ENCODE data around the gene DAAM1. TPM values are rescaled to one million over a fixed set of nuclear protein-coding genes. Genes with fewer than 3 reads are reported as not detected.

Gene DAAM1
- polyA plus RNA-seq, 3 donors = 3.2 to 6.3 (median 4.4) TPM

DNA sequence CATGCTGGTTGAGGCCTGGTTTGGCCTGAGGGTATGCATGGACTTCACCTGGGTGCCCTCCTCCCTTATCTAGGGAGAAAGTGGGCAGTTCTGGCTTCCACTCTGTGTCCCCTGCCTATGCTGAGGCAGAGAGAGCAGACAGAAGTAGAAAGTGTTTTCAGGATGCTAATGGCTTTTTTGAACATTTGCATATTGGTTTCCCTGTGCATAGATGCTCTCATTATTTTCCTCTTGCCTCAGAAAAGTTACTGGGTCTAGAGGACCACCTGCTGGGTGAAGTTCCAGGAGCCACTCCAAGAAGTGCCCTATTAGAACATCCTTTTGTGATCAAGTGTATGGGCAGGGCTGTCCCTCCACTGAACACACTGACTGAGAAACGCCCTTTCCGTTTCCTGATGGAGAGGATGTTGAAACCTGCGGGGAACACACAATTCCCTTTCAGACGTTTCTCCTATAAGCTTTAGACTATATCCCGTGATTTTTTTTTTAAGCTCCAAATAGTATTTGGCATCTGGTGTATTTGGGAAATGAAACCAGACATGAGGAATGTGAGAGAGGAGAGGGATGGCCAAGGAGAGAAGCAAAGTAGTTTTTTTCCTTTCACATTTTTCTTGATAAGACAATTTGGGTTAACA, 66.6 kb downstream of the DAAM1 start:
- H3K4me3 ChIP-seq (replicated peaks in 1 of 3; ENCODE audit: low read depth in 2 of 3, low read length in 3 of 3) = peak overlapping the region in 1 of 3 experiments; percentile 11
- H3K27ac ChIP-seq (ENCODE audit: low read depth in 1 of 2, low read length in 2 of 2) = peak overlapping the region in 1 of 2 donors; percentile 44
- no peak for DNase-seq
- Mint-ChIP-seq H3K4me3 (peak overlapping the region; percentile 4 to 67), H3K36me3 (peaks cover 0 to 4% of the 10 kb centered on the region in 2 donors), H3K27me3 (ENCODE audit: low read depth in 3 of 3) (no peaks in the 10 kb centered on the region), H3K27ac (peak overlapping the region in 1 of 7 donors; percentile 27), H3K4me1 (peaks cover 39% of the 10 kb centered on the region), H3K9me3 (peaks cover 0 to 3% (median 0%) of the 10 kb centered on the region in 7 donors)
- H3K36me3 ChIP-seq (replicated peaks in 1 of 2; ENCODE audit: control insufficient read depth in 1 of 2, insufficient read depth in 2 of 2, low read length in 2 of 2) = no peaks in the 10 kb centered on the region
- peak overlapping the region; percentile 4 for H2AFZ ChIP-seq (ENCODE audit: insufficient read depth, low read depth, low read length, poor library complexity, severe bottlenecking)
- no peaks in the 10 kb centered on the region for H3K9me3 ChIP-seq (replicated peaks in 1 of 2; ENCODE audit: control insufficient read depth in 1 of 2, insufficient read depth in 1 of 2, low read length in 2 of 2)
- H4K20me1 ChIP-seq (ENCODE audit: insufficient read depth, low read length) = no peaks in the 10 kb centered on the region
- H3K79me2 ChIP-seq (ENCODE audit: insufficient read depth, low read length) = no peaks in the 10 kb centered on the region
- no peaks in the 10 kb centered on the region for H3K27me3 ChIP-seq (ENCODE audit: control insufficient read depth in 2 of 2, insufficient read depth in 2 of 2, low read length in 2 of 2)
- TF ChIP-seq, protein P1, sequence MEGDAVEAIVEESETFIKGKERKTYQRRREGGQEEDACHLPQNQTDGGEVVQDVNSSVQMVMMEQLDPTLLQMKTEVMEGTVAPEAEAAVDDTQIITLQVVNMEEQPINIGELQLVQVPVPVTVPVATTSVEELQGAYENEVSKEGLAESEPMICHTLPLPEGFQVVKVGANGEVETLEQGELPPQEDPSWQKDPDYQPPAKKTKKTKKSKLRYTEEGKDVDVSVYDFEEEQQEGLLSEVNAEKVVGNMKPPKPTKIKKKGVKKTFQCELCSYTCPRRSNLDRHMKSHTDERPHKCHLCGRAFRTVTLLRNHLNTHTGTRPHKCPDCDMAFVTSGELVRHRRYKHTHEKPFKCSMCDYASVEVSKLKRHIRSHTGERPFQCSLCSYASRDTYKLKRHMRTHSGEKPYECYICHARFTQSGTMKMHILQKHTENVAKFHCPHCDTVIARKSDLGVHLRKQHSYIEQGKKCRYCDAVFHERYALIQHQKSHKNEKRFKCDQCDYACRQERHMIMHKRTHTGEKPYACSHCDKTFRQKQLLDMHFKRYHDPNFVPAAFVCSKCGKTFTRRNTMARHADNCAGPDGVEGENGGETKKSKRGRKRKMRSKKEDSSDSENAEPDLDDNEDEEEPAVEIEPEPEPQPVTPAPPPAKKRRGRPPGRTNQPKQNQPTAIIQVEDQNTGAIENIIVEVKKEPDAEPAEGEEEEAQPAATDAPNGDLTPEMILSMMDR (IDR thresholded peaks at IDR 0.05) = no peak
- H3K4me2 ChIP-seq (replicated peaks; ENCODE audit: extremely low read depth, low read length, poor library complexity, severe bottlenecking) = peak overlapping the region; percentile 22
- peaks cover 28 to 31% of the 10 kb centered on the region in 2 donors for H3K4me1 ChIP-seq (ENCODE audit: control insufficient read depth in 1 of 2, insufficient read depth in 2 of 2, low read length in 2 of 2)
- no CpG with 5 or more reads among the region's 5 CpGs for WGBS (ENCODE audit: insufficient coverage)
- intact Hi-C loops (cut with micrococcal nuclease) = no loop called here
- H3K9ac ChIP-seq (ENCODE audit: insufficient read depth, low read length, poor library complexity, severe bottlenecking) = no peak overlapping the region

DNA sequence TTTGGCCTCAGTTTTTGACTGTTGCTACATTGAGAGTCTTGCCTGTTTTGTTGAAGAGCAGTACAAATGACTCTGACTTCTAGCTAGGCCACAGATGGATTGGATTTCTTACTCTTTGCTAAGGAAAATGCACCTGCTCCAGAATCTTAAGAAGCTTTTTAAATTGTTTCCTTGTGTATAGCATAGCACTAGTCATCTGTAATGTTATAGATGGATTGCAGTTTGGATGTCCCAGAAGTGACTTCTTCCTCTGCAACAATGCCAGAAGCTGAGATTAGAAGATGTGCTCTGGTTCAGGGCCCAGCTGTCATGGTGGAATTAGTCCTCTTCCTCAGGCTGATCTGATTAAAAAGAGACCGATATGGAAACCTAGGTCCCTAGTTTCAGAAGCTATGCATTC, 67.9 kb downstream of the DAAM1 start:
- H3K4me3 Mint-ChIP-seq = no peak overlapping the region
- H3K4me1 Mint-ChIP-seq = peaks cover 39% of the 10 kb centered on the region
- intact Hi-C loops (cut with micrococcal nuclease) = no loop called here
- peaks cover 0 to 3% (median 0%) of the 10 kb centered on the region in 7 donors for H3K9me3 Mint-ChIP-seq
- H2AFZ ChIP-seq (ENCODE audit: insufficient read depth, low read depth, low read length, poor library complexity, severe bottlenecking) = no peak overlapping the region
- H3K27ac Mint-ChIP-seq = peak overlapping the region in 1 of 7 donors; percentile 53
- peaks cover 0 to 4% of the 10 kb centered on the region in 2 donors for H3K36me3 Mint-ChIP-seq
- WGBS (ENCODE audit: insufficient coverage) = 100% methylated on average over 1 of the region's 1 CpG
- no peaks in the 10 kb centered on the region for H3K36me3 ChIP-seq (replicated peaks in 1 of 2; ENCODE audit: control insufficient read depth in 1 of 2, insufficient read depth in 2 of 2, low read length in 2 of 2)
- no peak overlapping the region for H3K9ac ChIP-seq (ENCODE audit: insufficient read depth, low read length, poor library complexity, severe bottlenecking)
- no peak for DNase-seq
- no peaks in the 10 kb centered on the region for H4K20me1 ChIP-seq (ENCODE audit: insufficient read depth, low read length)
- H3K4me2 ChIP-seq (replicated peaks; ENCODE audit: extremely low read depth, low read length, poor library complexity, severe bottlenecking) = no peak overlapping the region
- H3K27me3 ChIP-seq (ENCODE audit: control insufficient read depth in 2 of 2, insufficient read depth in 2 of 2, low read length in 2 of 2) = no peaks in the 10 kb centered on the region
- no peaks in the 10 kb centered on the region for H3K79me2 ChIP-seq (ENCODE audit: insufficient read depth, low read length)
- H3K4me1 ChIP-seq (ENCODE audit: control insufficient read depth in 1 of 2, insufficient read depth in 2 of 2, low read length in 2 of 2) = peaks cover 28 to 31% of the 10 kb centered on the region in 2 donors
- H3K27ac ChIP-seq (ENCODE audit: low read depth in 1 of 2, low read length in 2 of 2) = no peak overlapping the region
- TF ChIP-seq, protein P1 (IDR thresholded peaks at IDR 0.05) = no peak
- H3K27me3 Mint-ChIP-seq (ENCODE audit: low read depth in 3 of 3) = no peaks in the 10 kb centered on the region
- no peak overlapping the region for H3K4me3 ChIP-seq (replicated peaks in 1 of 3; ENCODE audit: low read depth in 2 of 3, low read length in 3 of 3)
- H3K9me3 ChIP-seq (replicated peaks in 1 of 2; ENCODE audit: control insufficient read depth in 1 of 2, insufficient read depth in 1 of 2, low read length in 2 of 2) = no peaks in the 10 kb centered on the region
